Mesenchymal stem cell (in vitro differentiated cells and primary cell): ENCODE data around the gene MATN1.

Source experiments
- DNase-seq: peaks from one replicate; pipeline ENCODE4 v3.0.0-alpha.2; 2013
- H2AFZ ChIP-seq: one replicate; pipeline ENCODE4 v1.6.1; 2013; ENCODE audit warnings: low read depth, mild to moderate bottlenecking, control low read depth, inconsistent platforms, low read length, moderate library complexity
- H2AK5ac ChIP-seq: 2 replicates; pipeline ENCODE4 v1.6.1; 2013; ENCODE audit warnings: low read length, moderate library complexity, mild to moderate bottlenecking, inconsistent platforms; ENCODE audit not compliant: severe bottlenecking
- H2BK120ac ChIP-seq: one replicate; pipeline ENCODE4 v1.6.1; 2013; ENCODE audit warnings: low read depth, mild to moderate bottlenecking, inconsistent platforms, low read length, moderate library complexity
- H2BK12ac ChIP-seq, 2 experiments: one replicate each; pipeline ENCODE4 v1.6.1; 2013; ENCODE audit warnings: inconsistent platforms in 2 of 2, low read length in 2 of 2, mild to moderate bottlenecking in 2 of 2, moderate library complexity in 2 of 2, control low read depth in 1 of 2
- H2BK15ac ChIP-seq: one replicate; pipeline ENCODE4 v1.6.1; 2013; ENCODE audit warnings: mild to moderate bottlenecking, low read depth, inconsistent platforms; ENCODE audit not compliant: poor library complexity, severe bottlenecking
- H2BK5ac ChIP-seq: 2 replicates; pipeline ENCODE4 v1.6.1; 2013; ENCODE audit warnings: low read depth, mild to moderate bottlenecking, low read length, control low read depth, inconsistent platforms; ENCODE audit not compliant: poor library complexity, severe bottlenecking
- H3K14ac ChIP-seq, 2 experiments: one replicate each; pipeline ENCODE4 v1.6.1; 2013; ENCODE audit warnings: inconsistent platforms in 2 of 2, low read length in 2 of 2, control low read depth in 1 of 2, mild to moderate bottlenecking in 1 of 2, moderate library complexity in 1 of 2
- H3K18ac ChIP-seq, 2 experiments: one replicate each; pipeline ENCODE4 v1.6.1; 2013; ENCODE audit warnings: inconsistent platforms in 2 of 2, low read length in 2 of 2, control low read depth in 1 of 2, low read depth in 1 of 2, mild to moderate bottlenecking in 1 of 2
- H3K23ac ChIP-seq, 2 experiments: one replicate each; pipeline ENCODE4 v1.6.1; 2013; ENCODE audit warnings: inconsistent platforms in 2 of 2, low read length in 2 of 2, mild to moderate bottlenecking in 2 of 2, moderate library complexity in 2 of 2, control low read depth in 1 of 2
- H3K27ac ChIP-seq: 2 replicates; pipeline ENCODE4 v1.5.1; 2013; ENCODE audit warnings: mild to moderate bottlenecking, moderate library complexity, low read length, control low read depth, inconsistent platforms; ENCODE audit not compliant: poor library complexity, severe bottlenecking
- H3K27me3 ChIP-seq, 2 experiments: 2 replicates each; pipeline versions ENCODE4 v1.6.1 to v1.7.0; 2013; ENCODE audit warnings: low read length in 2 of 2, mild to moderate bottlenecking in 2 of 2, moderate library complexity in 2 of 2, control low read depth in 1 of 2, inconsistent platforms in 1 of 2; ENCODE audit not compliant: control insufficient read depth in 1 of 2, insufficient read depth in 1 of 2
- H3K36me3 ChIP-seq, 2 experiments: 2 replicates each; pipeline versions ENCODE4 v1.6.1 to v1.7.0; 2013; ENCODE audit warnings: low read length in 2 of 2, control low read depth in 1 of 2, inconsistent platforms in 1 of 2, low read depth in 1 of 2, mild to moderate bottlenecking in 1 of 2; ENCODE audit not compliant: insufficient read depth in 2 of 2, control insufficient read depth in 1 of 2
- H3K4ac ChIP-seq, 2 experiments: one replicate each; pipeline ENCODE4 v1.6.1; 2013; ENCODE audit warnings: inconsistent platforms in 2 of 2, low read length in 2 of 2, mild to moderate bottlenecking in 2 of 2, moderate library complexity in 2 of 2, control low read depth in 1 of 2, low read depth in 1 of 2
- H3K4me1 ChIP-seq: 2 replicates; pipeline ENCODE4 v1.6.1; 2013; ENCODE audit warnings: low read depth, low read length, control low read depth; ENCODE audit not compliant: control insufficient read depth, insufficient read depth
- H3K4me2 ChIP-seq: 2 replicates; pipeline ENCODE4 v1.6.1; 2013; ENCODE audit warnings: low read length, mild to moderate bottlenecking, inconsistent platforms; ENCODE audit not compliant: poor library complexity, severe bottlenecking
- H3K4me3 ChIP-seq, 2 experiments: 2 replicates each; pipeline versions ENCODE4 v1.5.1 to v1.7.0; 2013; ENCODE audit warnings: low read length in 2 of 2, mild to moderate bottlenecking in 2 of 2, control low read depth in 1 of 2, low read depth in 1 of 2; ENCODE audit not compliant: insufficient read depth in 1 of 2
- H3K79me1 ChIP-seq: replicated peaks from 2 replicates; pipeline ENCODE4 v1.6.1; 2013; ENCODE audit warnings: mild to moderate bottlenecking, control low read depth, low read length, inconsistent platforms; ENCODE audit not compliant: poor library complexity, severe bottlenecking
- H3K9ac ChIP-seq: 2 replicates; pipeline ENCODE4 v1.7.0; 2013; ENCODE audit warnings: mild to moderate bottlenecking, low read length, moderate library complexity
- H3K9me3 ChIP-seq: 2 replicates; pipeline ENCODE4 v1.7.0; 2013; ENCODE audit warnings: mild to moderate bottlenecking, low read length; ENCODE audit not compliant: control insufficient read depth
- H4K8ac ChIP-seq: one replicate; pipeline ENCODE4 v1.6.1; 2013; ENCODE audit warnings: inconsistent platforms, mild to moderate bottlenecking, low read length, moderate library complexity
- H4K91ac ChIP-seq: one replicate; pipeline ENCODE4 v1.6.1; 2013; ENCODE audit warnings: mild to moderate bottlenecking, low read length, inconsistent platforms
- WGBS: methylation state at CpG from one replicate; pipeline ENCODE4 v1.1.7; 2013; ENCODE audit warnings: mixed read lengths; 5-methylcytosine and 5-hydroxymethylcytosine counted together

Gene MATN1

DNA sequence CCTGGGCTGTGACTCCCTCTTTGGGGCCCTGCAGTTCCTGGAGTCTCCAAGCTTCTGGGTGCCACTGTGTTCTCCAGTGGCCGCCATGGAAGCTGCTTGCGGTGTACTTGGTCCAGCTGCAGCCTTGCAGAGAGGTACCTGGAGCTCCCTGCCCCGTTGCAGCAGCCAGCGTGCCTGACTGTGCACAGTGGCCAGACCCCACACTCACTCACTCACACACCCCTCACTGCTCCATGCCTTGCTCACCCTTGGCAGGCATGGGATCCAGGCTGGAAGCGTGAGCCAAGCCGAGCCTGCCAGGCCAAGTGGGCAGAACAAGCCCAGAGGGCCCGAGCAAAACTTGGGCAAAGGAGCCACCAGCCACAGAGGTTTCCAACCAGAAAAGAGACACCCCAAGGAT is 43.0 kb downstream of the MATN1 start:
- H2BK5ac ChIP-seq: no peak overlapping the region
- no peak overlapping the region for H3K4ac ChIP-seq
- no peaks in the 10 kb centered on the region for H3K79me1 ChIP-seq
- no peak overlapping the region for H3K18ac ChIP-seq
- H3K27me3 ChIP-seq: peaks cover 10 to 39% of the 10 kb centered on the region in 2 experiments
- H3K23ac ChIP-seq: no peak overlapping the region
- H3K14ac ChIP-seq: no peak overlapping the region
- no peak overlapping the region for H2BK120ac ChIP-seq
- H2BK12ac ChIP-seq: no peak overlapping the region
- no peak overlapping the region for H2AK5ac ChIP-seq
- H3K9me3 ChIP-seq: peaks cover 15% of the 10 kb centered on the region
- H3K36me3 ChIP-seq: no peaks in the 10 kb centered on the region
- H4K91ac ChIP-seq: no peak overlapping the region
- no peak for DNase-seq
- H3K27ac ChIP-seq: no peak overlapping the region
- H2BK15ac ChIP-seq: no peak overlapping the region
- H3K4me2 ChIP-seq: no peak overlapping the region
- H3K4me1 ChIP-seq: peaks cover 5% of the 10 kb centered on the region
- H2AFZ ChIP-seq: no peak overlapping the region
- WGBS: 71% methylated on average over 7 of the region's 7 CpGs
- H3K9ac ChIP-seq: no peak overlapping the region
- H4K8ac ChIP-seq: no peak overlapping the region
- H3K4me3 ChIP-seq: no peak overlapping the region

DNA sequence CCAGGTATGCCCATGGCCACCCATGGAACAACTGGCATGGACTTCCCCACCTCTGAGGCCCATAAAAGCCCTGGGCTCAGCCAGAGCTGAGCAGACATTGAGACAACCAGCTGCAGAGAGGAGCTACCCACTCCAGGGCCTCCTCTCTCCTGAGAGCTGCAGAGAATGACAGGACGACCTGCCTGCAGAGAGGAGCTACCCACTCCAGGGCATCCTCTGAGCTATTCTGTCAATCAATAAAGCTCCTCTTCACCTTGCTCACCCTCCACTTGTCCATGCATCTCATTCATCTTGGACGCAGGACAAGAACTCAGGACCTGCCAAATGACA is 43.4 kb downstream of the MATN1 start:
- no peak overlapping the region for H4K8ac ChIP-seq
- peaks cover 15% of the 10 kb centered on the region for H3K9me3 ChIP-seq
- H2AFZ ChIP-seq: no peak overlapping the region
- no peak overlapping the region for H3K4me2 ChIP-seq
- no peak overlapping the region for H2BK15ac ChIP-seq
- no peak overlapping the region for H2BK12ac ChIP-seq
- no peak overlapping the region for H3K27ac ChIP-seq
- H3K14ac ChIP-seq: no peak overlapping the region
- H3K27me3 ChIP-seq: peaks cover 8 to 34% of the 10 kb centered on the region in 2 experiments
- no peak overlapping the region for H3K4me3 ChIP-seq
- no peak overlapping the region for H2BK120ac ChIP-seq
- H4K91ac ChIP-seq: no peak overlapping the region
- 59% methylated on average over 2 of the region's 2 CpGs for whole genome bisulfite sequencing
- H3K9ac ChIP-seq: no peak overlapping the region
- no peak overlapping the region for H3K18ac ChIP-seq
- H3K36me3 ChIP-seq: no peaks in the 10 kb centered on the region
- H3K79me1 ChIP-seq: no peaks in the 10 kb centered on the region
- no peak for DNase-seq
- H3K23ac ChIP-seq: no peak overlapping the region
- no peak overlapping the region for H2AK5ac ChIP-seq
- H3K4ac ChIP-seq: no peak overlapping the region
- peaks cover under 1% of the 10 kb centered on the region for H3K4me1 ChIP-seq
- no peak overlapping the region for H2BK5ac ChIP-seq

DNA sequence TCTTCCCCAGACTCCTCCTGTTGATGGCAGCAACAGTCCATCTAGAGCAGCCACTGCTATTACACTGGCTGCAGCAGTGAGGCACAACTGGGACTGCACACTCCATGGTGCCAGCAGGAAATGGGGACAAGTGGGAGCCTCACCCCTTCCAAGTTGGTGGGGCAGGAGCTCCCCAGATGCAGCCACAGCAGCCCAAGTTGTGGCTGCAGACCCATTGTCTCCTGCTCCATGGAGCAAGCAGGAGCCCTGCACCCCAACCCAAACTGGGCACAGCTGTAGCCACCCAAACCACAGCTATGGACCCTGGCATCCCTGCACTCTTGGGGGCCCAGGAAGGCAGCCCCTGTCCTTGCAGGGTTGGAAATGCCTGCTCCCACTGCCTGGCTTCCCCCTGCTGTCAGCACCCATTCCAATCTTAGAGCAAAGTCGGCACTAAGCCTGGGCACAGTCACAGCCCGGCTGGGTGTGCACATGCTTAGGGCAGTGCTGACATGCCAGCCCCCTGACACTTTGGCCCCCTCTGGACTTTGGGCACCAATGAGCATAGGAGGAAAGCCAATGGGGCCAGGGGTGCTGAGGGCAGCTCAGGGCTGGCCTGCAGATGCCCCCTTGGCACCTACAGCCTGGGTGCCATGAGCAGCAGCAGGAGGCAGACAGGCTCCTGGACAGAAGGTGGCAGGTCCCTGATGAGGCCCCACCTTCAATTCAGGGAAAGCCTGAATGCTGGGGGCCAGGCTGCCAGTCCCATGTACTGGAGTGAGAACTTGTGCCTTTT is 44.0 kb downstream of the MATN1 start:
- 66% methylated on average over 2 of the region's 2 CpGs for whole genome bisulfite sequencing
- Histone ChIP-seq H4K91ac (no peak overlapping the region), H2AK5ac (no peak overlapping the region), H2BK12ac (no peak overlapping the region), H3K9me3 (peaks cover 15% of the 10 kb centered on the region), H3K14ac (no peak overlapping the region), H3K79me1 (no peaks in the 10 kb centered on the region), H2BK120ac (no peak overlapping the region), H3K36me3 (no peaks in the 10 kb centered on the region), H4K8ac (no peak overlapping the region), H2AFZ (no peak overlapping the region), H3K4me3 (no peak overlapping the region), H2BK5ac (no peak overlapping the region), H3K4me1 (no peaks in the 10 kb centered on the region), H3K9ac (no peak overlapping the region), H3K23ac (no peak overlapping the region), H3K27me3 (peaks cover 3 to 28% of the 10 kb centered on the region in 2 experiments), H3K4ac (no peak overlapping the region), H3K4me2 (no peak overlapping the region), H2BK15ac (no peak overlapping the region), H3K27ac (no peak overlapping the region), H3K18ac (no peak overlapping the region)
- no peak for DNase-seq

DNA sequence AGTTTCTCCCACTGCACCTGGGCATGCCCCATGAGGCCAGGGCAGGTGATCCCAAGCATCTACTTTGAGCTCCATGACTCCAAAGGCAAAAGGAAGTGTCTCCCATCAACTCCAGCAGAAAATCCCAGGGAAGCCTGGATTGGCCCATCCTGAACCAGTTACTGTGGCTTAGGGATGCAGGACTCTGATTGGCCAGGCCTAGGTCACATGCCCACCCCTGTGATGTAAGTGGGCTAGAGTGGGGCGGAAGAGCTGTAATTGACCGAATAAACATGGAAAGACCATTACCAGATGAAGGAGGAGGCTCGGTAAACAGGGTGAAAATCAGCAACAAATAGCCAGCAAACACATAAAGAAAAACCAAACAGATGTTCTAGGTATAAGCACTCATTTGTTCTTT is 45.2 kb downstream of the MATN1 start:
- DNase-seq: no peak
- 54% methylated on average over 3 of the region's 3 CpGs for WGBS

More for the DNA sequence above, 45.2 kb downstream of the MATN1 start:
- Histone ChIP-seq H3K4me2 (no peak overlapping the region), H2BK12ac (no peak overlapping the region), H2BK15ac (no peak overlapping the region), H3K36me3 (no peaks in the 10 kb centered on the region), H2AK5ac (no peak overlapping the region), H4K8ac (no peak overlapping the region), H3K79me1 (no peaks in the 10 kb centered on the region), H3K9ac (no peak overlapping the region), H4K91ac (no peak overlapping the region), H3K4me3 (no peak overlapping the region), H2BK5ac (no peak overlapping the region), H3K18ac (no peak overlapping the region), H3K27ac (no peak overlapping the region), H3K27me3 (peaks cover 0 to 17% of the 10 kb centered on the region in 2 experiments), H3K23ac (no peak overlapping the region), H2BK120ac (no peak overlapping the region), H3K4me1 (no peaks in the 10 kb centered on the region), H3K9me3 (peaks cover 27% of the 10 kb centered on the region), H3K4ac (no peak overlapping the region), H2AFZ (no peak overlapping the region), H3K14ac (no peak overlapping the region)
